HepG2 (cell line): Measurements from ENCODE around the gene DNAJC8. TPM values are rescaled to one million over a fixed set of nuclear protein-coding genes. Genes with fewer than 3 reads are reported as not detected.

ENCODE experiments used
- ATAC-seq: fragments of 200-7000 bp; cut with Tn5 transposase; 3 replicates; pipeline ENCODE4 v1.9.1; 2020; ENCODE audit warnings: mild to moderate bottlenecking, moderate library complexity
- BruUV-seq: library from RNA; stranded (reverse); fragments of 400-500 nt; replicated peaks from 2 replicates; lab custom pipeline; 2021; lab: Mats Ljungman, UMichigan
- CTCF ChIA-PET: fragments of 300-600 bp; formaldehyde crosslinking; extraction: SDS; loops from one replicate; lab custom pipeline; 2021; ENCODE audit warnings: low total read pairs, inconsistent platforms, low intra/inter-chr PET ratio; lab: Yijun Ruan, JAX
- POLR2A ChIA-PET: fragments of 350-600 bp; sonication (Branson Sonifier 250); formaldehyde crosslinking; loops from one replicate; lab custom pipeline; 2020; ENCODE audit warnings: antibody characterized with exemption, inconsistent platforms; lab: Yijun Ruan, JAX
- DNase-seq: peaks from one replicate; pipeline ENCODE4 v3.0.0-alpha.2; 2015; ENCODE audit warnings: low spot score
- FAIRE-seq: peaks from 3 replicates; lab custom pipeline; 2011; peaks lifted over from hg19 to GRCh38; lab: Jason Lieb, UNC
- H2AFZ ChIP-seq: one replicate; pipeline ENCODE4 v1.6.1; 2011; ENCODE audit warnings: low read length, inconsistent platforms
- H3K27ac ChIP-seq: fragments of 300-600 bp; 3 replicates; pipeline ENCODE4 v1.8.0; 2011; ENCODE audit warnings: mixed run types, mild to moderate bottlenecking, mixed read lengths, low read length, inconsistent platforms; ENCODE audit not compliant: insufficient read depth; ENCODE audit errors: extremely low read length
- H3K27me3 ChIP-seq, 2 experiments: fragments of 200-600 bp in 1 of 2; 2 replicates in 1 of 2; 3 replicates in 1 of 2; pipeline versions ENCODE4 v1.6.0 to v1.8.0; 2011; ENCODE audit warnings: low read length in 2 of 2, mild to moderate bottlenecking in 2 of 2, moderate library complexity in 2 of 2, inconsistent platforms in 1 of 2; ENCODE audit not compliant: insufficient read depth in 2 of 2, control insufficient read depth in 1 of 2
- H3K36me3 ChIP-seq, 2 experiments: fragments of 200-600 bp in 1 of 2; replicated peaks in 1 of 2; 2 replicates in 1 of 2; 3 replicates in 1 of 2; pipeline versions ENCODE4 v1.5.1 to v1.8.0; 2011; ENCODE audit warnings: low read length in 2 of 2, inconsistent platforms in 1 of 2; ENCODE audit not compliant: insufficient read depth in 2 of 2, control insufficient read depth in 1 of 2
- H3K4me1 ChIP-seq: 2 replicates; pipeline ENCODE4 v1.5.1; 2012; ENCODE audit warnings: low read length, inconsistent platforms; ENCODE audit not compliant: insufficient read depth
- H3K4me2 ChIP-seq: 2 replicates; pipeline ENCODE4 v1.6.0; 2011; ENCODE audit warnings: low read depth, low read length, inconsistent platforms
- H3K4me3 ChIP-seq, 3 experiments: fragments of 200-600 bp in 1 of 3; sonication (generic), shearing (Covaris generic) in 1 of 3; replicated peaks in 1 of 3; 2 replicates each; pipeline ENCODE4 v1.5.1; 2011 to 2016; ENCODE audit warnings: low read length in 3 of 3, inconsistent platforms in 2 of 3, low read depth in 2 of 3, mild to moderate bottlenecking in 2 of 3, control low read depth in 1 of 3, mixed read lengths in 1 of 3; ENCODE audit not compliant: insufficient read depth in 1 of 3
- H3K79me2 ChIP-seq: one replicate; pipeline ENCODE4 v1.6.1; 2011; ENCODE audit warnings: low read length, inconsistent platforms; ENCODE audit not compliant: insufficient read depth
- H3K9ac ChIP-seq: 2 replicates; pipeline ENCODE4 v1.6.0; 2011; ENCODE audit warnings: mild to moderate bottlenecking, low read depth, low read length, inconsistent platforms; ENCODE audit not compliant: insufficient read depth
- H3K9me3 ChIP-seq: 2 replicates; pipeline ENCODE4 v1.5.1; 2012; ENCODE audit warnings: mild to moderate bottlenecking, low read length
- H4K20me1 ChIP-seq: 2 replicates; pipeline ENCODE4 v1.6.0; 2011; ENCODE audit warnings: inconsistent platforms, mild to moderate bottlenecking, low read length, moderate library complexity; ENCODE audit not compliant: insufficient read depth
- CREB3 ChIP-seq: sonication (generic); formaldehyde crosslinking; IDR thresholded peaks from 2 replicates; pipeline ENCODE4 v1.5.0; 2020; ENCODE audit warnings: missing genetic modification reagents
- RCOR2 ChIP-seq: IDR thresholded peaks from 2 replicates; pipeline ENCODE4 v1.6.1; 2016; ENCODE audit warnings: missing biosample characterization, missing genetic modification reagents
- TEAD3 ChIP-seq: optimal IDR thresholded peaks from 2 replicates; pipeline ENCODE3; 2016; ENCODE audit warnings: borderline replicate concordance
- ZNF274 ChIP-seq: sonication (generic); formaldehyde crosslinking; IDR thresholded peaks from 2 replicates; pipeline ENCODE4 v1.5.1; 2020; ENCODE audit warnings: mild to moderate bottlenecking, missing genetic modification reagents
- ZNF354B ChIP-seq: sonication (generic); formaldehyde crosslinking; IDR thresholded peaks from 2 replicates; pipeline ENCODE4 v1.8.0; 2022; ENCODE audit warnings: mild to moderate bottlenecking, missing genetic modification reagents
- ZNF652 ChIP-seq: IDR thresholded peaks from 2 replicates; pipeline ENCODE4 v1.6.1; 2016; ENCODE audit warnings: low read depth, borderline replicate concordance
- WGBS: methylation state at CpG from one replicate; pipeline ENCODE4 v1.1.6; 2017; ENCODE audit warnings: low lambda C conversion rate; 5-methylcytosine and 5-hydroxymethylcytosine counted together
- in situ Hi-C: cut with HindIII; loops from 2 replicates; pipeline ENCODE4 v1.10.0; 2017; ENCODE audit warnings: low pct_unique_long_range_greater_than_20kb; ENCODE audit not compliant: extremely low pct_ligation_motif_present
- intact Hi-C: fragments of 100-400 bp; cut with micrococcal nuclease; formaldehyde crosslinking; loops from one replicate; pipeline ENCODE4 v1.10.0; 2022; ENCODE audit not compliant: unreplicated experiment
- polyA plus RNA-seq, 8 experiments: library from polyadenylated mRNA; depleted of rRNA in 3 of 8; stranded (reverse) in 7 of 8; unstranded in 1 of 8; fragments of >200 nt; fragmentation: Illumina TruSeq in 4 of 8; extraction: Trizol in 4 of 8; gene quantifications; 2 replicates each; pipeline versions ENCODE4 v1.2.1 to v1.2.3, GENCODE V29; 2011 to 2016; ENCODE audit warnings: low read depth in 4 of 8, missing spikeins in 1 of 8, mixed read lengths in 1 of 8; ENCODE audit not compliant: insufficient read depth in 1 of 8
- total RNA-seq, 5 experiments: library from RNA; depleted of rRNA; stranded (reverse); fragments of >200 nt; fragmentation: Illumina TruSeq; extraction: Trizol; gene quantifications; 2 replicates each; pipeline ENCODE4 v1.2.3, GENCODE V29; 2016; ENCODE audit warnings: low read depth in 1 of 5
- TF ChIP-seq, protein P1 (sequence below): sonication (generic); formaldehyde crosslinking; IDR thresholded peaks from 2 replicates; pipeline ENCODE4 v1.8.0; 2022; ENCODE audit warnings: missing genetic modification reagents, mild to moderate bottlenecking, moderate library complexity, borderline replicate concordance
- TF ChIP-seq, protein P2 (sequence below): sonication (generic); formaldehyde crosslinking; IDR thresholded peaks from 2 replicates; pipeline ENCODE4 v1.5.0; 2020; ENCODE audit warnings: missing genetic modification reagents, mild to moderate bottlenecking, borderline replicate concordance

Gene DNAJC8
- total and polyA plus RNA-seq, 2 of the 13 experiments (the other 11 are each of a cell fraction or from before 2014, with no cell fraction given), result 54.5 to 126 TPM

DNA sequence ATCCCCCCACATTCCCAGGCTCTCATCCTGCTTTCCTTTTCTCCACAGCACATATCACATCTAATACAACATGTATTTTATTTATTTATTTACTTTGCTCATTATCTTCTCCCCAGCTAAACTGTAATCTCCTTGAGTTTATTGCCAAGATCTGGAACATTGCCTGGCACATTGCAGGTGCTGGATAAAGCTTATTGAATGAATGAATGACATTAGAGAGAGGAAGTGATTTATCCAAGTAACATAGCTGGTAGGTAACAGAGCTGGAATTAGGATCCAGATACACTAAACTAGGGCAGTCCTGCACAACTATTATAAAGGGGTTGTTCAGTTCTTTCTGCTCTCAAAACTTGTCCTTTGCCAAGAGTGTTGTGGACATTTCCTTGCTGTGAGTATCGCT, 47.8 kb downstream of the DNAJC8 start (continued):
- no peak for TF ChIP-seq RCOR2
- TF ChIP-seq, protein P1, sequence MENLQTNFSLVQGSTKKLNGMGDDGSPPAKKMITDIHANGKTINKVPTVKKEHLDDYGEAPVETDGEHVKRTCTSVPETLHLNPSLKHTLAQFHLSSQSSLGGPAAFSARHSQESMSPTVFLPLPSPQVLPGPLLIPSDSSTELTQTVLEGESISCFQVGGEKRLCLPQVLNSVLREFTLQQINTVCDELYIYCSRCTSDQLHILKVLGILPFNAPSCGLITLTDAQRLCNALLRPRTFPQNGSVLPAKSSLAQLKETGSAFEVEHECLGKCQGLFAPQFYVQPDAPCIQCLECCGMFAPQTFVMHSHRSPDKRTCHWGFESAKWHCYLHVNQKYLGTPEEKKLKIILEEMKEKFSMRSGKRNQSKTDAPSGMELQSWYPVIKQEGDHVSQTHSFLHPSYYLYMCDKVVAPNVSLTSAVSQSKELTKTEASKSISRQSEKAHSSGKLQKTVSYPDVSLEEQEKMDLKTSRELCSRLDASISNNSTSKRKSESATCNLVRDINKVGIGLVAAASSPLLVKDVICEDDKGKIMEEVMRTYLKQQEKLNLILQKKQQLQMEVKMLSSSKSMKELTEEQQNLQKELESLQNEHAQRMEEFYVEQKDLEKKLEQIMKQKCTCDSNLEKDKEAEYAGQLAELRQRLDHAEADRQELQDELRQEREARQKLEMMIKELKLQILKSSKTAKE (CRISPR knock-in tag), result no peak
- TF ChIP-seq, protein P2, sequence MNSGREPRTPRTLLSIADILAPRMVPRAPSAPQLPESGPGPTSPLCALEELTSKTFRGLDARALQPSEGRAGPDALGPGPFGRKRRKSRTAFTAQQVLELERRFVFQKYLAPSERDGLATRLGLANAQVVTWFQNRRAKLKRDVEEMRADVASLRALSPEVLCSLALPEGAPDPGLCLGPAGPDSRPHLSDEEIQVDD, result no peak

GRCh38 chr1:28180306-28181305, 52.2 kb downstream of the DNAJC8 start:
- H3K27ac ChIP-seq, result no peak overlapping the region
- no peak for TF ChIP-seq CREB3 (CRISPR knock-in tag)
- no peak for TF ChIP-seq ZNF274 (CRISPR knock-in tag)
- no peak for TF ChIP-seq ZNF652
- TF ChIP-seq ZNF354B (CRISPR knock-in tag), result no peak
- TF ChIP-seq TEAD3 (CRISPR knock-in tag), result no peak
- FAIRE-seq (no peak), ATAC-seq (no peak), DNase-seq (no peak)
- no peaks in the 10 kb centered on the region for H3K4me1 ChIP-seq
- ChIA-PET POLR2A (no interaction called here), CTCF (no interaction called here)
- no peaks in the 10 kb centered on the region for H4K20me1 ChIP-seq
- no peak overlapping the region for H3K4me3 ChIP-seq
- H3K4me2 ChIP-seq, result no peak overlapping the region
- no peaks in the 10 kb centered on the region for H3K79me2 ChIP-seq
- H3K9ac ChIP-seq, result no peak overlapping the region
- 57% methylated on average over 12 of the region's 12 CpGs for WGBS
- H3K9me3 ChIP-seq, result no peaks in the 10 kb centered on the region
- peaks cover 2 to 11% of the 10 kb centered on the region in 2 experiments; a peak in 2 of 5 replicates for H3K27me3 ChIP-seq
- no peak overlapping the region for H2AFZ ChIP-seq
- intact Hi-C loops (no loop called here), in situ Hi-C loops (no loop called here)
- BruUV-seq, result no TSS peak
- H3K36me3 ChIP-seq, result no peaks in the 10 kb centered on the region
